HG03064 (cell line): Measurements from ENCODE around the gene MBD5.

Source experiments
- ATAC-seq: cut with Tn5 transposase; IDR thresholded peaks from one replicate; pipeline ENCODE4 v1.9.1; 2021; ENCODE audit warnings: low read depth; ENCODE audit not compliant: unreplicated experiment

MBD5 gene

GRCh38 chr2:148292431-148292830 lies 271.5 kb downstream of the MBD5 start:
- no peak for ATAC-seq

- no peak for ATAC-seq
Observed at GRCh38 chr2:148298196-148298595, 277.3 kb downstream of the MBD5 start.

- no peak for ATAC-seq
Observed at GRCh38 chr2:148299616-148300015, 278.7 kb downstream of the MBD5 start.

GRCh38 chr2:148300544-148300943 lies 279.7 kb downstream of the MBD5 start:
- no peak for ATAC-seq

GRCh38 chr2:148301362-148301761 lies 280.5 kb downstream of the MBD5 start:
- ATAC-seq = no peak

GRCh38 chr2:148302526-148302925 lies 281.6 kb downstream of the MBD5 start:
- ATAC-seq = no peak

GRCh38 chr2:148303161-148303560 lies 282.3 kb downstream of the MBD5 start:
- ATAC-seq = no peak

- ATAC-seq = no peak
Observed at GRCh38 chr2:148305476-148305875, 284.6 kb downstream of the MBD5 start.

- no peak for ATAC-seq
Observed at GRCh38 chr2:148306027-148306426, 285.1 kb downstream of the MBD5 start.

- no peak for ATAC-seq
Observed at GRCh38 chr2:148317598-148317997, 296.7 kb downstream of the MBD5 start.

GRCh38 chr2:148338541-148338940 lies 317.6 kb downstream of the MBD5 start:
- no peak for ATAC-seq

- ATAC-seq = no peak
Observed at GRCh38 chr2:148342086-148342485, 321.2 kb downstream of the MBD5 start.

GRCh38 chr2:148350199-148350598 lies 329.3 kb downstream of the MBD5 start:
- ATAC-seq = no peak

- no peak for ATAC-seq
Observed at GRCh38 chr2:148351437-148352143, 330.7 kb downstream of the MBD5 start.

- ATAC-seq = no peak
Observed at GRCh38 chr2:148358375-148358774, 337.5 kb downstream of the MBD5 start.

GRCh38 chr2:148360662-148361061 lies 339.8 kb downstream of the MBD5 start:
- no peak for ATAC-seq

GRCh38 chr2:148362144-148362796 lies 341.4 kb downstream of the MBD5 start:
- no peak for ATAC-seq

GRCh38 chr2:148375214-148375613 lies 354.3 kb downstream of the MBD5 start:
- ATAC-seq = no peak

GRCh38 chr2:148391324-148391723 lies 370.4 kb downstream of the MBD5 start:
- no peak for ATAC-seq

- no peak for ATAC-seq
Observed at GRCh38 chr2:148402786-148403185, 381.9 kb downstream of the MBD5 start.

- no peak for ATAC-seq
Observed at GRCh38 chr2:148410899-148411298, 390.0 kb downstream of the MBD5 start.

GRCh38 chr2:148416248-148416647 lies 395.4 kb downstream of the MBD5 start:
- ATAC-seq = no peak
